GM12878 (cell line): Measurements from ENCODE around the gene ADGB. TPM values are rescaled to one million over a fixed set of nuclear protein-coding genes. Genes with fewer than 3 reads are reported as not detected.

Experiments
- ATAC-seq: fragments of 200-7000 bp; cut with Tn5 transposase; 3 replicates; pipeline ENCODE4 v1.9.1; 2020; ENCODE audit warnings: mild to moderate bottlenecking, moderate library complexity
- BruUV-seq: library from RNA; stranded (reverse); fragments of 400-500 nt; replicated peaks from 2 replicates; lab custom pipeline; 2021; lab: Mats Ljungman, UMichigan
- CTCF ChIA-PET: fragments of 300-600 bp; sonication (Branson Sonifier 250); formaldehyde crosslinking; extraction: SDS; loops from one replicate; lab custom pipeline; 2021; ENCODE audit warnings: inconsistent platforms; lab: Yijun Ruan, JAX
- POLR2A ChIA-PET: fragments of 350-600 bp; formaldehyde crosslinking; extraction: SDS; loops from one replicate; lab custom pipeline; 2021; ENCODE audit warnings: inconsistent platforms; lab: Charles Lee
- RAD21 ChIA-PET: fragments of 300-600 bp; sonication (Branson Sonifier 250); formaldehyde crosslinking; loops from one replicate; lab custom pipeline; 2023; ENCODE audit warnings: antibody characterized with exemption; ENCODE audit not compliant: unreplicated experiment; lab: Charles Lee
- SMC1A ChIA-PET: fragments of 300-600 bp; sonication (Branson Sonifier 250); formaldehyde crosslinking; loops from one replicate; lab custom pipeline; 2023; ENCODE audit not compliant: unreplicated experiment, uncharacterized antibody; lab: Charles Lee
- DNase-seq: peaks from one replicate; pipeline ENCODE4 v3.0.0-alpha.2; 2011; ENCODE audit warnings: low read depth, low spot score
- FAIRE-seq: peaks from 3 replicates; lab custom pipeline; 2011; peaks lifted over from hg19 to GRCh38; lab: Jason Lieb, UNC
- H2AFZ ChIP-seq: 2 replicates; pipeline ENCODE4 v1.6.0; 2011; ENCODE audit warnings: low read depth, low read length, control low read depth; ENCODE audit not compliant: control insufficient read depth
- H3K27ac ChIP-seq: 2 replicates; pipeline ENCODE4 v1.5.1; 2011; ENCODE audit warnings: control low read depth; ENCODE audit not compliant: control insufficient read depth, insufficient read depth
- H3K27me3 ChIP-seq, 2 experiments: replicated peaks in 1 of 2; 2 replicates each; pipeline versions ENCODE4 v1.6.0 to v1.6.1; 2011; ENCODE audit warnings: low read length in 1 of 2; ENCODE audit not compliant: control insufficient read depth in 2 of 2, insufficient read depth in 2 of 2
- H3K36me3 ChIP-seq, 2 experiments: 2 replicates each; pipeline ENCODE4 v1.5.1; 2011; ENCODE audit warnings: low read length in 1 of 2; ENCODE audit not compliant: control insufficient read depth in 2 of 2, insufficient read depth in 2 of 2
- H3K4me1 ChIP-seq: 2 replicates; pipeline ENCODE4 v1.6.1; 2011; ENCODE audit warnings: mild to moderate bottlenecking, low read length, moderate library complexity, mixed read lengths; ENCODE audit not compliant: control insufficient read depth, insufficient read depth
- H3K4me2 ChIP-seq: 2 replicates; pipeline ENCODE4 v1.6.0; 2011; ENCODE audit warnings: control low read depth; ENCODE audit not compliant: control insufficient read depth, insufficient read depth
- H3K4me3 ChIP-seq: fragments of 200-600 bp; sonication (generic); 2 replicates; pipeline ENCODE4 v1.5.1; 2016
- H3K79me2 ChIP-seq: 2 replicates; pipeline ENCODE4 v1.6.0; 2011; ENCODE audit warnings: low read length; ENCODE audit not compliant: control insufficient read depth, insufficient read depth
- H3K9ac ChIP-seq: 2 replicates; pipeline ENCODE4 v1.8.0; 2011; ENCODE audit warnings: low read length, control low read depth, mixed read lengths; ENCODE audit not compliant: control insufficient read depth, insufficient read depth
- H3K9me3 ChIP-seq: replicated peaks from 3 replicates; pipeline ENCODE4 v1.5.1; 2011; ENCODE audit warnings: mild to moderate bottlenecking, low read length; ENCODE audit not compliant: control insufficient read depth, insufficient read depth
- H4K20me1 ChIP-seq: 2 replicates; pipeline ENCODE4 v1.6.0; 2011; ENCODE audit not compliant: control insufficient read depth, insufficient read depth
- EGR1 ChIP-seq, 2 experiments: IDR thresholded peaks; 1 replicate in 1 of 2; 2 replicates in 1 of 2; pipeline ENCODE4 v1.6.1; 2011 to 2012; ENCODE audit warnings: low read depth in 2 of 2, low read length in 2 of 2, borderline replicate concordance in 1 of 2, mild to moderate bottlenecking in 1 of 2, moderate library complexity in 1 of 2
- FOS ChIP-seq: IDR thresholded peaks from 3 replicates; pipeline ENCODE4 v1.6.1; 2011; ENCODE audit warnings: borderline replicate concordance; ENCODE audit not compliant: insufficient read length; ENCODE audit errors: extremely low read depth
- GABPA ChIP-seq: IDR thresholded peaks from 2 replicates; pipeline ENCODE4 v1.6.1; 2014; ENCODE audit warnings: antibody characterized with exemption, low read depth, mild to moderate bottlenecking, inconsistent platforms
- HDAC2 ChIP-seq: fragments of 200-600 bp; sonication (generic); IDR thresholded peaks from 2 replicates; pipeline ENCODE4 v1.6.1; 2017
- MXI1 ChIP-seq: fragments of 150-350 bp; IDR thresholded peaks from 2 replicates; pipeline ENCODE4 v1.6.1; 2011; ENCODE audit warnings: low read depth, mild to moderate bottlenecking, inconsistent platforms, low read length, improper control_type of control experiment
- MYC ChIP-seq: IDR thresholded peaks from 2 replicates; pipeline ENCODE4 v1.6.1; 2011; ENCODE audit warnings: mild to moderate bottlenecking, low read length, moderate library complexity, inconsistent platforms; ENCODE audit not compliant: insufficient read depth, insufficient replicate concordance, insufficient read length, severe bottlenecking
- NFXL1 ChIP-seq: fragments of 450-650 bp; IDR thresholded peaks from 2 replicates; pipeline ENCODE4 v1.6.1; 2017; ENCODE audit warnings: antibody characterized with exemption, mild to moderate bottlenecking, borderline replicate concordance
- NFYB ChIP-seq: IDR thresholded peaks from 2 replicates; pipeline ENCODE4 v1.6.1; 2011; ENCODE audit warnings: low read depth, mild to moderate bottlenecking, low read length, improper control_type of control experiment, moderate library complexity; ENCODE audit not compliant: insufficient read depth
- NR2C2 ChIP-seq: IDR thresholded peaks from 2 replicates; pipeline ENCODE4 v1.6.1; 2011; ENCODE audit warnings: borderline replicate concordance, low read depth; ENCODE audit not compliant: control insufficient read depth, insufficient read length
- RAD21 ChIP-seq: IDR thresholded peaks from 2 replicates; pipeline ENCODE4 v1.6.1; 2011; ENCODE audit warnings: mild to moderate bottlenecking, low read depth, low read length, moderate library complexity; ENCODE audit not compliant: insufficient read depth
- RUNX3 ChIP-seq: IDR thresholded peaks from 2 replicates; pipeline ENCODE4 v1.6.1; 2012; ENCODE audit warnings: low read length, inconsistent platforms
- SUZ12 ChIP-seq: fragments of 200-600 bp; sonication (generic); IDR thresholded peaks from one replicate; pipeline ENCODE4 v1.6.1; 2018; ENCODE audit warnings: antibody characterized with exemption, mild to moderate bottlenecking; ENCODE audit not compliant: unreplicated experiment
- ZBED1 ChIP-seq: IDR thresholded peaks from 2 replicates; pipeline ENCODE4 v1.6.1; 2016; ENCODE audit warnings: borderline replicate concordance
- ZNF622 ChIP-seq: fragments of 450-650 bp; IDR thresholded peaks from 2 replicates; pipeline ENCODE4 v1.6.1; 2017; ENCODE audit warnings: mild to moderate bottlenecking, inconsistent platforms
- WGBS: methylation state at CpG from one replicate; pipeline ENCODE4 v1.1.6; 2016; ENCODE audit warnings: low lambda C conversion rate; ENCODE audit not compliant: insufficient replicate concordance, insufficient coverage; ENCODE audit errors: missing lambda C conversion rate; 5-methylcytosine and 5-hydroxymethylcytosine counted together
- in situ Hi-C: fragments of 300-500 bp; cut with MboI; formaldehyde crosslinking; loops from 9 replicates; pipeline ENCODE4 v1.14.3; 2018; ENCODE audit warnings: mixed read lengths
- intact Hi-C: fragments of 100-400 bp; cut with micrococcal nuclease; formaldehyde crosslinking; loops from one replicate; pipeline ENCODE4 v1.14.2; 2022; ENCODE audit not compliant: unreplicated experiment
- polyA plus RNA-seq, 11 experiments: library from polyadenylated mRNA; depleted of rRNA in 4 of 11; unstranded in 6 of 11; stranded (reverse) in 5 of 11; fragments of >200 nt; fragmentation: Nextera tagmentation in 4 of 11; fragmentation: Illumina TruSeq in 1 of 11; extraction: Ambion mirVana in 4 of 11; extraction: Trizol in 1 of 11; gene quantifications; 1 replicate in 1 of 11; 2 replicates in 10 of 11; pipeline versions ENCODE4 v1.2.1 to v1.2.3, GENCODE V29; 2011 to 2016; ENCODE audit warnings: inconsistent platforms in 2 of 11, missing spikeins in 2 of 11, low read depth in 1 of 11
- total RNA-seq, 4 experiments: library from RNA; depleted of rRNA in 3 of 4; stranded (reverse); fragments of >200 nt in 3 of 4; fragmentation: Illumina TruSeq in 1 of 4; extraction: Trizol in 1 of 4; gene quantifications; 2 replicates each; pipeline versions ENCODE4 v1.2.1 to v1.2.3, GENCODE V29; 2013 to 2021
- TF ChIP-seq, protein P1 (sequence below): IDR thresholded peaks from 2 replicates; pipeline ENCODE4 v1.6.1; 2011; ENCODE audit warnings: borderline replicate concordance, low read depth, mild to moderate bottlenecking, moderate library complexity, mixed read lengths, low read length; ENCODE audit not compliant: insufficient read depth; ENCODE audit errors: extremely low read length

Gene ADGB
- total and polyA plus RNA-seq, 10 of the 15 experiments (the other 5 are each of a cell fraction or from before 2014, with no cell fraction given) = not detected

DNA sequence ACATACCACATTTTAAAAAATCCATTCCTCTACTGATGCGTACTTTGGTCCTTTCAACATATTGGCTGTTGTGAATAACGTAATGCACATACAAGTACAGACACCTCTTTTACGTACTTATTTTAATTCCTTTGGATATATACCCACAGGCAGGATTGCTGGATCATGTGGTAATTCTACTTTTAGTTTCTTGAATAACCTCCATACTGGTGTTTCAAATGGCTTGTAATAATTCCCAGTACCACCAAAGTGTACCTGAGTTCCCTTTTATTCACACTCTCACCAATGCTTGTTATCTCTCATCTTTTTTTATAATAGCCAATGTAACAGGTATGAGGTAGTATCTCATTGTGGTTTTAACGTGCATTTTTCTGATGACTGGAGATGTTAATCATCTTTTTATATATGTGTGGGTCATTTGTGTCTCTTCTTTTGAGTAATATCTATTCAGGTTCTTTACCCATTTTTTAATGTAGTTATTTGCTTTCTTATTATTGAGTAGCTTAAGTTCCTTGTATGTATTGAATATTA is 191.9 kb downstream of the ADGB start:
- Histone ChIP-seq H3K36me3 (no peaks in the 10 kb centered on the region), H3K4me2 (no peak overlapping the region), H2AFZ (no peak overlapping the region), H3K79me2 (no peaks in the 10 kb centered on the region), H3K27me3 (no peaks in the 10 kb centered on the region), H3K4me3 (no peak overlapping the region), H4K20me1 (no peaks in the 10 kb centered on the region), H3K9me3 (no peaks in the 10 kb centered on the region), H3K4me1 (no peaks in the 10 kb centered on the region), H3K9ac (no peak overlapping the region), H3K27ac (no peak overlapping the region)
- FAIRE-seq (no peak), DNase-seq (no peak), ATAC-seq (no peak)
- no TSS peak for BruUV-seq
- ChIA-PET RAD21 (no interaction called here), POLR2A (no interaction called here), SMC1A (no interaction called here), CTCF (no interaction called here)
- in situ Hi-C loops (no loop called here), intact Hi-C loops (no loop called here)
- 56% methylated on average over 4 of the region's 4 CpGs for WGBS
- no peak for TF ChIP-seq NR2C2
- no peak for TF ChIP-seq NFYB
- no peak for TF ChIP-seq EGR1 (IDR thresholded peaks at IDR 0.05; ENCODE audit: borderline replicate concordance in 1 of 2, low read depth in 2 of 2, low read length in 2 of 2)
- TF ChIP-seq MYC = no peak

DNA sequence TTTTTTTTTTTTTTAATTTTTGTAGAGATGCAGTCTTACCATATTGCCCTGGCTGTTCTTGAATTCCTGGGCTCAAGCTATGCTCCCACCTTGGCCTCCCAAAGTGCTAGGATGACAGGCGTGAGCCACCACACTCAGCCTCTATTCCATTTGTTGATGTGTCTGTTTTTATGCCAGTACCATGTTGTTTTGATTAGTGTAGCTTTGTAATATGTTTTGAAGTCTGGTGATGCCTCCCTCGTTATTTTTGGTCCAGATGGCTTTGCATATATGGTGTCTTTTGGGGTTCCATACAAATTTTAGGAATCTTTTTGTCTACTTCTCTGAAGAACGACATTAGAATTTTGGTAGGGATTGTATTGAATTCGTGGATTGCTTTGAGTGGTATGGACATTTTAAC is 193.2 kb downstream of the ADGB start:
- ChIA-PET SMC1A (no interaction called here), RAD21 (no interaction called here), POLR2A (interaction anchor here (0.6 kb wide), 1 partner anchor 14 kb away, joined by 5 read pairs; no protein-coding TSS in a partner anchor), CTCF (no interaction called here)
- DNase-seq (no peak), FAIRE-seq (no peak), ATAC-seq (no peak)
- Histone ChIP-seq H4K20me1 (no peaks in the 10 kb centered on the region), H3K4me3 (no peak overlapping the region), H3K36me3 (no peaks in the 10 kb centered on the region), H3K4me2 (no peak overlapping the region), H3K79me2 (no peaks in the 10 kb centered on the region), H2AFZ (no peak overlapping the region), H3K9ac (no peak overlapping the region), H3K27me3 (no peaks in the 10 kb centered on the region), H3K27ac (no peak overlapping the region), H3K9me3 (no peaks in the 10 kb centered on the region), H3K4me1 (no peaks in the 10 kb centered on the region)
- in situ Hi-C loops (no loop called here), intact Hi-C loops (no loop called here)
- BruUV-seq = no TSS peak
- TF ChIP-seq HDAC2 = no peak
- TF ChIP-seq ZBED1 = no peak
- no peak for TF ChIP-seq MXI1
- no peak for TF ChIP-seq SUZ12
- TF ChIP-seq NFXL1 = no peak
- TF ChIP-seq RAD21 = no peak
- TF ChIP-seq ZNF622 = no peak
- TF ChIP-seq, protein P1, sequence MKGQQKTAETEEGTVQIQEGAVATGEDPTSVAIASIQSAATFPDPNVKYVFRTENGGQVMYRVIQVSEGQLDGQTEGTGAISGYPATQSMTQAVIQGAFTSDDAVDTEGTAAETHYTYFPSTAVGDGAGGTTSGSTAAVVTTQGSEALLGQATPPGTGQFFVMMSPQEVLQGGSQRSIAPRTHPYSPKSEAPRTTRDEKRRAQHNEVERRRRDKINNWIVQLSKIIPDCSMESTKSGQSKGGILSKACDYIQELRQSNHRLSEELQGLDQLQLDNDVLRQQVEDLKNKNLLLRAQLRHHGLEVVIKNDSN = no peak
- no peak for TF ChIP-seq GABPA
- TF ChIP-seq RUNX3 = no peak
- no peak for TF ChIP-seq FOS
- WGBS = 0% methylated on average over 4 of the region's 4 CpGs
